IgD-negative memory B cell (primary cell): ENCODE results near the gene NAP1L1. TPM values are rescaled to one million over a fixed set of nuclear protein-coding genes. Genes with fewer than 3 reads are reported as not detected.
A peak's percentile ranks its signal among the peaks of the same experiment; 100 is the strongest.
"Not testable (repeated sequence)": the region's sequence is repeated elsewhere in the genome, so short reads cannot be mapped to it uniquely, and the experiment has no call there.

ENCODE experiments used
- H3K27ac Mint-ChIP-seq, 3 donors: one replicate each; pipeline ENCODE4 v1.8.0; 2020 to 2022; ENCODE audit warnings: mild to moderate bottlenecking in 3 of 3, mixed read lengths in 3 of 3, moderate library complexity in 1 of 3
- H3K27me3 Mint-ChIP-seq: one replicate; pipeline ENCODE4 v1.8.0; 2021; ENCODE audit warnings: mixed read lengths
- H3K36me3 Mint-ChIP-seq: one replicate; pipeline ENCODE4 v1.8.0; 2020; ENCODE audit warnings: mild to moderate bottlenecking, mixed read lengths
- H3K4me1 Mint-ChIP-seq, 3 donors: one replicate each; pipeline ENCODE4 v1.8.0; 2020 to 2022; ENCODE audit warnings: mixed read lengths in 3 of 3, mild to moderate bottlenecking in 1 of 3
- H3K4me3 Mint-ChIP-seq, 4 donors: one replicate each; pipeline ENCODE4 v1.8.0; 2020 to 2022; ENCODE audit warnings: mild to moderate bottlenecking in 4 of 4, mixed read lengths in 4 of 4, moderate library complexity in 3 of 4
- H3K9me3 Mint-ChIP-seq, 3 donors: one replicate each; pipeline ENCODE4 v1.8.0; 2020 to 2021; ENCODE audit warnings: mixed read lengths in 3 of 3, mild to moderate bottlenecking in 1 of 3
- polyA plus RNA-seq: library from polyadenylated mRNA; unstranded; fragments of 300-500 nt; fragmentation: Illumina TruSeq; gene quantifications from one replicate; pipeline ENCODE4 v1.2.3, GENCODE V29; 2021

NAP1L1 gene
- polyA plus RNA-seq, 1 donor from 2014 or later: 223 TPM

GRCh38 chr12:76006028-76006925 lies 78.2 kb downstream of the NAP1L1 start:
- Mint-ChIP-seq H3K4me3 (no peak overlapping the region), H3K4me1 (no peaks in the 10 kb centered on the region), H3K9me3 (peaks cover 0 to 8% (median 6%) of the 10 kb centered on the region in 3 donors), H3K27ac (no peak overlapping the region), H3K36me3 (no peaks in the 10 kb centered on the region), H3K27me3 (peaks cover 3% of the 10 kb centered on the region)

DNA sequence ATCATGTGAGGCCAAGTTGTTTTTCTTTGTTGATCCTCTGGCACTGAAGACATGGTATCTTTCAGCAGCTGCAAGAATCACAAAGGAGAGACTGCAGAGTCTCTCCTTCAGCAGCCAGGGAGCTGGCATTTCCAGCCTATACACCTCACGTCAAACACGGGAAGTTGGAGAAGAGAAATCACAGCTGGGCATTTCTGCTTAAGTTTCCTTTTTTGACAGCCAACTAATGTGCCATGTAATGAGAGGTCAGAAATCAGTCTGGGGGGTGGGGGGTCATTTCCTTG lies 81.2 kb downstream of the NAP1L1 start:
- Mint-ChIP-seq H3K4me1 (no peaks in the 10 kb centered on the region), H3K27me3 (peaks cover 3% of the 10 kb centered on the region), H3K9me3 (peaks cover 0 to 8% (median 6%) of the 10 kb centered on the region in 3 donors), H3K36me3 (no peaks in the 10 kb centered on the region), H3K4me3 (no peak overlapping the region), H3K27ac (no peak overlapping the region)

DNA sequence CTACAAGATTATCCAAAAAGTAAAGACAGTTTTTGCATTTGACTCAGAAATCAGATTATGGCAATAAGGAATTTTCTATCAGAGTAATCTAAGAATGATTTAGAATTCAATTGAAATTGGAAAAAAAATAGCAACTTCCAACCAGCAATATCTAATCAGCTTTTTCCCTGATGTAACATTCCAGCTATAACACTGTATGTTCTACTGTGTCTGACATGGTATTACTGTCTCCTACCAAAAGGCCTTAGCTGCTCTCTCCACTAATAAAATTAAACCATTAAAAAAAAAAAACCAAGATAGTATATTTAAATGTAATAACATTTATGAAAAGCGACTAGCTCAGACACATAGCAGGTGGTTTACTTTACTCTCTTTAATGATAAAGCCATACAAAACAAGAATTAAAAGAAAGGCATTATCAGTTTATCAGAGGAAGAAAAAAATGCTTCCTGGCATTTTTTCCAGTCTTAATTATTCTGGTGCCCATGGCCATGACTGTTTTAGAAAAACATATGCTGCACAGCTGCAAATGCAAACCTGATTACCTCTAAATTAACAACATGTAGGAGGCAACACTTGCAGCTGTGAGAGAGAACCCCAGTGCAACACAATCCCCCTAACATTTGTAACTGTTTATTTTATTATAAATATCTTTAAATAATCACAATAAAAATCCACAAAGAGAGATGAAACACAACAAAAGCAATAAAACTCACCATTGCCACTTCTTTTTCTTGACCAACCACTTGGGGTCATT lies 81.7 kb downstream of the NAP1L1 start:
- H3K9me3 Mint-ChIP-seq: peaks cover 0 to 8% (median 6%) of the 10 kb centered on the region in 3 donors
- H3K4me3 Mint-ChIP-seq: no peak overlapping the region
- no peaks in the 10 kb centered on the region for H3K4me1 Mint-ChIP-seq
- no peaks in the 10 kb centered on the region for H3K36me3 Mint-ChIP-seq
- no peak overlapping the region for H3K27ac Mint-ChIP-seq
- H3K27me3 Mint-ChIP-seq: peaks cover 3% of the 10 kb centered on the region

- no peaks in the 10 kb centered on the region for H3K36me3 Mint-ChIP-seq
- H3K4me3 Mint-ChIP-seq: no peak overlapping the region
- no peak overlapping the region for H3K27ac Mint-ChIP-seq
- H3K9me3 Mint-ChIP-seq: no peaks in the 10 kb centered on the region
- no peaks in the 10 kb centered on the region for H3K27me3 Mint-ChIP-seq
- no peaks in the 10 kb centered on the region for H3K4me1 Mint-ChIP-seq
Observed at GRCh38 chr12:75998292-75999063, 86.0 kb downstream of the NAP1L1 start.

DNA sequence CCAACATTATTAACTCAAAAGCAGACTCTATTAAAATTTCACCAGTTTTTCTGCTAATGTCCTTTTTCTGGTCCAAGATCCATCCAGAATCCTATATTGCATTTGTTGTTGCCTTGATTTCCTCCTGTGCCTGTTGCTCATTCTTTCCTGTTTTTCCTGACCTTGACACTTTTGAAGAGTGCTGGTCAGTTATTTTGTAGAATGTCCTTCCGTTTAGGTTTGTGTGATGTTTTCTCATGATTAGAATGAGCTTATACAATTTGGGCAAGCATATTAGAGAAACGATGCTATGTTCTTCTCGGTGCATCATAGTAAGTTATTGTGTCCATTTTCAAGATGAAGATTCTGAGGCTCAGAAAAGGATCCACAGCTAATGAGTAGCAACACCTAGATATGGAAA lies 86.8 kb downstream of the NAP1L1 start:
- no peaks in the 10 kb centered on the region for H3K27me3 Mint-ChIP-seq
- H3K36me3 Mint-ChIP-seq: no peaks in the 10 kb centered on the region
- no peak overlapping the region for H3K27ac Mint-ChIP-seq
- no peak overlapping the region for H3K4me3 Mint-ChIP-seq
- no peaks in the 10 kb centered on the region for H3K4me1 Mint-ChIP-seq
- H3K9me3 Mint-ChIP-seq: no peaks in the 10 kb centered on the region

DNA sequence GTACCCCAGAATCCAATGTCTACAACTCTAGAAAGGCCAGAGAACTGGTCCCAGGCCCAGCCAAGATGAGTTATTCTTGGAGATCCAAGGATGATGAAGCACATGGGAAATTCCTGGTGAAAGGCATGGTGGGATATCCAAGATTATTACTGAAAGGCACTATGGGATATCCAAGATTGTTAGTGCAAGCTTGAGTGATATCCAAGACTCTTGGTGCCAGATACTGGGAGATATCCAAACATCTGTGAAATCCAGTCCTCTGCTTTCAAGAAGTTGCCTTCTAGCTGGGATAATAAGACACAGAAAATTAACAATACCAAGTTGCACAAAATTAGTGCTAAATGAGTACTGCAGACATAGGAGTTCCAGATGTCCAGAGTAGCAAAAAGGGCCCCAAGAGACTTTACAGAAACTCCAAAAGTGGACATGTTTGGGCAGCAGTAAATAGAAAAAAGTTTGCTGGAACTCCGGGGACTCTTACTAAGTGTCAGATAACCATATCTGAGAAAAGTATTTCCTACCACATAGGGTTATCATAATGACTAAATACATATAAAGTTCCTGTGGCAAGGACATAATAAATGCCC lies 87.5 kb downstream of the NAP1L1 start:
- Mint-ChIP-seq H3K4me1 (no peaks in the 10 kb centered on the region), H3K4me3 (no peak overlapping the region), H3K36me3 (no peaks in the 10 kb centered on the region), H3K9me3 (no peaks in the 10 kb centered on the region), H3K27ac (no peak overlapping the region), H3K27me3 (no peaks in the 10 kb centered on the region)

GRCh38 chr12:75995691-75996090 lies 88.8 kb downstream of the NAP1L1 start:
- no peak overlapping the region for H3K27ac Mint-ChIP-seq
- no peaks in the 10 kb centered on the region for H3K27me3 Mint-ChIP-seq
- H3K36me3 Mint-ChIP-seq: no peaks in the 10 kb centered on the region
- no peaks in the 10 kb centered on the region for H3K4me1 Mint-ChIP-seq
- no peaks in the 10 kb centered on the region for H3K9me3 Mint-ChIP-seq
- no peak overlapping the region for H3K4me3 Mint-ChIP-seq

DNA sequence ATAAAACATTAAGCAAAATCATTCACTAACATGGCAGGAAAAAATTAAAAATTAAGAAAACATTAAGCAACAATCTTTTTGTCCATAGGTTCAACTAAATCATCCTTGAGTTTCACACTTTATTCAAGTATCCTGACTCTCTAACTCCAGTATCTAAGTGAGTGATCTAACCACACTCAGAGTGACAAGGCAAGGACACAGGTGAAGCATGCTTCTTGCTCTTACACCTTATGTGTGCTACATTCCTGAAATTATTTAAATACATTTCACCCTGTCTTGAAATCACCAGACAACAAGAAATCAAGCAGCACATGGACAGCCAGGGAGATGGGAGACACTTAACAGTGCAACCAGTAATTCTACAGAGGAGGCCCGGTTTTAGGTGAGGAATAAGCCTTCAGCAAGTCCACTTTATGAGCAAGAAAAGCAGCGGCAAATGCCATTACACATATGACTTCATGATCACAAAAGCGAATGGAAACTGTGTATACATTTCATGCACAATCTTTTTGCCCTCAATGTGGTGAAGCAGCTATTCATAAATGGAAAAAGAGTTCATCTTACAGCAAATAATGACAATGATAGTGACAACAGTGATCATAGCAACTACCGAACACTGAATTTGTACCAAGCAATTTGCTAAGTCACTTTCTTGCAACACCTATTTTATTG lies 90.3 kb downstream of the NAP1L1 start:
- Mint-ChIP-seq H3K36me3 (no peaks in the 10 kb centered on the region), H3K4me1 (no peaks in the 10 kb centered on the region), H3K4me3 (no peak overlapping the region), H3K27ac (peak overlapping the region in 1 of 3 donors; percentile 12), H3K27me3 (no peaks in the 10 kb centered on the region), H3K9me3 (peaks cover 0 to 6% (median 0%) of the 10 kb centered on the region in 3 donors)

DNA sequence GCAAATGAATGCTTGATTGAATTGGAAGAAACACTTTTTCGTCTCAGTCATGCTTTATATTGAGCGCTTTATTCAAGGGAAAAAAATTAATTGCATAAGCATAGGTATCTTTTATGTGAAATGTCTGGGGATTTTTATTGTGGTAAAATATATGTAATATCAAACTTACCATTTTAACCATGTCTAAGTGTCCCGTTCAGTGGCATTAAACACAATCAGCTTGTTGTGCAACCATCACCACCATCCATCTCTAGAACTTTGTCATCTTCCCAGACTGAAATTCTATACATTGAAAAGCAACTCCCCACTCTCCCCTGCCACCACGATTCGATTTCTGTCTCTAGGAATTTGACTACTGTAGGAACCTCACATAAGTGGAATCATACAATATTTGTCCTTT lies 92.7 kb downstream of the NAP1L1 start:
- H3K4me3 Mint-ChIP-seq: no peak overlapping the region
- no peaks in the 10 kb centered on the region for H3K36me3 Mint-ChIP-seq
- no peaks in the 10 kb centered on the region for H3K4me1 Mint-ChIP-seq
- H3K9me3 Mint-ChIP-seq: peaks cover 1 to 6% (median 2%) of the 10 kb centered on the region in 3 donors
- no peaks in the 10 kb centered on the region for H3K27me3 Mint-ChIP-seq
- no peak overlapping the region for H3K27ac Mint-ChIP-seq

DNA sequence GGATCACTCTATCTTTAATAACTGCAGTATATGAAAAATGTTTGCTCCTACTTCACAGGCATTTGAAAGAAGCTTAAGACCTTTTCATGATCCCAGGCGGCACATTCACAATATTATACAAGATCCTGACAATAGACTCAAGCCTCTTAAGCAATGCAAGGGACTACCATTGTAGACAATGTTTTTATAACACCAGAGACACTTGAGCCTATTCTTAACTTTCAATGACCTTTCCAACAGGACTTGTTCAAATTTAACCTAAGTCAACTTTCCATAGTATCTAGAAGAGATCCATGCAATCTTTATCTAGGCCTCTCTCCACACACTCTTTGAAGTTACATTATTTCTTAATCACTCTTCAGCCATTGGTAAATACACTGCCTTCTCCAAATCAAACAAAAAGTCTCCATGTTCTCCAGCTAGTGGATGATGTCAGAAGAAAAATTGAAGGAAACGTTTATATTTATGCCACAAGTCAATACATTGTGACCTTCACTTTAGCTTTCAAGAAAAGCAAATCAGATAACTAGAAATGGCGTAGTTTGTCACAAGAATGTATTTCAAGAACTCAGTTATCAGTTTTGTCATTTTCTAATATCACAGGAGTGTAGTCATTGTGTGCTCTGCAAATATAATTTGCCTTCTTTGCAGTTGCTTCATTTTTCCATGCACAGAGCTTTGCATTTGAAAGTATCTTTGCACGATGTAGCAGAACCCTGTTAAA lies 94.1 kb downstream of the NAP1L1 start:
- Mint-ChIP-seq H3K27ac (no peak overlapping the region), H3K9me3 (peaks cover 1 to 6% (median 2%) of the 10 kb centered on the region in 3 donors), H3K36me3 (no peaks in the 10 kb centered on the region), H3K4me1 (no peaks in the 10 kb centered on the region), H3K27me3 (no peaks in the 10 kb centered on the region), H3K4me3 (no peak overlapping the region)

DNA sequence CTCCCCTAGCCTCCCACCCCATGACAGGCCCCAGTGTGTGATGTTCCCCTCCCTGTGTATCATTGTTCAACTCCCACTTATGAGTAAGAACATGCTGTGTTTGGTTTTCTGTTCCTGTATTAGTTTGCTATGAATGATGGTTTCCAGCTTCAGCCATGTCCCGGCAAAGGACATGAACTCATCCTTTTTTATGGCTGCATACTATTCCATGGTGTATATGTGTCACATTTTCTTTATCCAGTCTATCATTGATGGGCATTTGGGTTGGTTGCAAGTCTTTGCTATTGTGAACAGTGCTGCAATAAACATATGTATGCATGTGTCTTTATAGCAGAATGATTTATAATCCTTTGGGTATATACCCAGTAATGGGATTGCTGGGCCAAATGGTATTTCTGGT lies 96.8 kb downstream of the NAP1L1 start:
- H3K4me3 Mint-ChIP-seq, H3K27ac Mint-ChIP-seq, H3K9me3 Mint-ChIP-seq, H3K27me3 Mint-ChIP-seq, H3K36me3 Mint-ChIP-seq, H3K4me1 Mint-ChIP-seq: not testable (repeated sequence)
